H9 (cell line): ENCODE data around the gene WDR20. TPM values are rescaled to one million over a fixed set of nuclear protein-coding genes. Genes with fewer than 3 reads are reported as not detected.
A peak's percentile ranks its signal among the peaks of the same experiment; 100 is the strongest.

Source experiments
- DNase-seq: peaks from one replicate; pipeline ENCODE4 v3.0.0-alpha.2; 2017
- H2AFZ ChIP-seq: one replicate; pipeline ENCODE4 v1.6.1; 2013; ENCODE audit warnings: mild to moderate bottlenecking, low read length, control low read depth, moderate library complexity
- H2AK5ac ChIP-seq: 2 replicates; pipeline ENCODE4 v1.6.1; 2013; ENCODE audit warnings: low read length, control low read depth, mixed read lengths; ENCODE audit not compliant: insufficient read length
- H2BK120ac ChIP-seq: one replicate; pipeline ENCODE4 v1.6.1; 2013; ENCODE audit warnings: low read depth, mild to moderate bottlenecking, low read length, control low read depth, inconsistent platforms; ENCODE audit not compliant: poor library complexity, severe bottlenecking
- H2BK12ac ChIP-seq: 2 replicates; pipeline ENCODE4 v1.6.1; 2013; ENCODE audit warnings: low read length, control low read depth, mixed read lengths, low read depth; ENCODE audit not compliant: insufficient read length
- H2BK15ac ChIP-seq: 2 replicates; pipeline ENCODE4 v1.6.1; 2013; ENCODE audit warnings: low read depth, low read length, control low read depth
- H2BK20ac ChIP-seq: one replicate; pipeline ENCODE4 v1.6.1; 2013; ENCODE audit warnings: low read depth, mild to moderate bottlenecking, low read length, control low read depth, inconsistent platforms; ENCODE audit not compliant: poor library complexity, severe bottlenecking
- H2BK5ac ChIP-seq: 2 replicates; pipeline ENCODE4 v1.6.1; 2013; ENCODE audit warnings: low read length, control low read depth, mixed read lengths; ENCODE audit not compliant: insufficient read length
- H3K14ac ChIP-seq: 2 replicates; pipeline ENCODE4 v1.6.1; 2013; ENCODE audit warnings: low read length, control low read depth; ENCODE audit not compliant: insufficient read depth
- H3K18ac ChIP-seq: 2 replicates; pipeline ENCODE4 v1.6.1; 2013; ENCODE audit warnings: low read depth, mild to moderate bottlenecking, mixed read lengths, low read length, control low read depth; ENCODE audit not compliant: insufficient read length
- H3K23ac ChIP-seq: 2 replicates; pipeline ENCODE4 v1.6.1; 2013; ENCODE audit warnings: low read length, control low read depth, mixed read lengths, low read depth; ENCODE audit not compliant: insufficient read length
- H3K23me2 ChIP-seq: 2 replicates; pipeline ENCODE4 v1.6.1; 2013; ENCODE audit warnings: low read depth, mild to moderate bottlenecking, mixed read lengths, low read length, control low read depth; ENCODE audit not compliant: insufficient read length, poor library complexity, severe bottlenecking
- H3K27ac ChIP-seq: 2 replicates; pipeline ENCODE4 v1.5.1; 2013; ENCODE audit warnings: low read length, control low read depth, mixed read lengths, low read depth; ENCODE audit not compliant: insufficient read length
- H3K27me3 ChIP-seq: 2 replicates; pipeline ENCODE4 v1.6.1; 2013; ENCODE audit warnings: low read length, control low read depth, inconsistent platforms; ENCODE audit not compliant: insufficient read depth
- H3K4ac ChIP-seq: 2 replicates; pipeline ENCODE4 v1.6.1; 2013; ENCODE audit warnings: low read depth, mild to moderate bottlenecking, control low read depth, inconsistent platforms, low read length, moderate library complexity
- H3K4me1 ChIP-seq: 2 replicates; pipeline ENCODE4 v1.6.1; 2013; ENCODE audit warnings: low read length, control low read depth, inconsistent platforms; ENCODE audit not compliant: insufficient read depth
- H3K4me2 ChIP-seq: 2 replicates; pipeline ENCODE4 v1.6.1; 2013; ENCODE audit warnings: low read length, control low read depth, mixed read lengths; ENCODE audit not compliant: insufficient read length, insufficient read depth
- H3K56ac ChIP-seq: 2 replicates; pipeline ENCODE4 v1.6.1; 2013; ENCODE audit warnings: low read depth, mild to moderate bottlenecking, mixed read lengths, low read length, control low read depth; ENCODE audit not compliant: insufficient read length
- H3K79me1 ChIP-seq: 2 replicates; pipeline ENCODE4 v1.6.1; 2013; ENCODE audit warnings: low read depth, mild to moderate bottlenecking, moderate library complexity, low read length, control low read depth, inconsistent platforms; ENCODE audit not compliant: insufficient read depth, poor library complexity, severe bottlenecking
- H3K79me2 ChIP-seq: 2 replicates; pipeline ENCODE4 v1.6.1; 2013; ENCODE audit warnings: low read length, control low read depth, inconsistent platforms; ENCODE audit not compliant: insufficient read depth
- H3K9ac ChIP-seq: 2 replicates; pipeline ENCODE4 v1.6.1; 2013; ENCODE audit warnings: low read length, control low read depth, mixed read lengths; ENCODE audit not compliant: insufficient read length; ENCODE audit errors: extremely low read depth
- H3K9me3 ChIP-seq: one replicate; pipeline ENCODE4 v1.6.1; 2013; ENCODE audit warnings: low read depth, low read length, inconsistent platforms; ENCODE audit not compliant: control insufficient read depth
- H3T11ph ChIP-seq: one replicate; pipeline ENCODE4 v1.6.1; 2013; ENCODE audit warnings: mild to moderate bottlenecking, low read length, control low read depth, inconsistent platforms
- H4K20me1 ChIP-seq: one replicate; pipeline ENCODE4 v1.6.1; 2013; ENCODE audit not compliant: control insufficient read depth, insufficient read length, insufficient read depth
- H4K5ac ChIP-seq: 2 replicates; pipeline ENCODE4 v1.6.1; 2013; ENCODE audit warnings: low read depth, mild to moderate bottlenecking, mixed read lengths, low read length, control low read depth; ENCODE audit not compliant: insufficient read length
- H4K8ac ChIP-seq: replicated peaks from 2 replicates; pipeline ENCODE4 v1.6.1; 2013; ENCODE audit warnings: low read length, control low read depth, mixed read lengths, low read depth; ENCODE audit not compliant: insufficient read length
- H4K91ac ChIP-seq: 2 replicates; pipeline ENCODE4 v1.6.1; 2013; ENCODE audit warnings: low read depth, mild to moderate bottlenecking, moderate library complexity, mixed read lengths, low read length, control low read depth; ENCODE audit not compliant: insufficient read length
- H3K27ac Mint-ChIP-seq, 3 experiments: 2 replicates in 2 of 3; 3 replicates in 1 of 3; pipeline ENCODE4 v1.8.0; 2020 to 2021; ENCODE audit warnings: mixed read lengths in 3 of 3, mild to moderate bottlenecking in 1 of 3, moderate library complexity in 1 of 3
- H3K27me3 Mint-ChIP-seq: 2 replicates; pipeline ENCODE4 v1.8.0; 2021; ENCODE audit warnings: low read depth, mild to moderate bottlenecking, moderate library complexity, mixed read lengths
- H3K36me3 Mint-ChIP-seq, 3 experiments: 2 replicates in 2 of 3; 3 replicates in 1 of 3; pipeline ENCODE4 v1.8.0; 2020 to 2021; ENCODE audit warnings: low read depth in 3 of 3, mixed read lengths in 3 of 3; ENCODE audit not compliant: insufficient read depth in 1 of 3
- H3K4me1 Mint-ChIP-seq, 2 experiments: 2 replicates each; pipeline ENCODE4 v1.8.0; 2020; ENCODE audit warnings: mixed read lengths in 2 of 2
- H3K4me3 Mint-ChIP-seq, 2 experiments: 2 replicates in 1 of 2; 3 replicates in 1 of 2; pipeline ENCODE4 v1.8.0; 2020 to 2021; ENCODE audit warnings: mild to moderate bottlenecking in 2 of 2, mixed read lengths in 2 of 2, moderate library complexity in 1 of 2
- H3K9me3 Mint-ChIP-seq, 2 experiments: 2 replicates in 1 of 2; 3 replicates in 1 of 2; pipeline ENCODE4 v1.8.0; 2020; ENCODE audit warnings: mild to moderate bottlenecking in 2 of 2, mixed read lengths in 2 of 2, moderate library complexity in 1 of 2
- WGBS: extraction: QIAGEN DNeasy Blood & Tissue Kit; methylation state at CpG from one replicate; pipeline ENCODE4 v1.1.7; 2013; ENCODE audit warnings: missing lambda C conversion rate, low lambda C conversion rate, mixed read lengths; ENCODE audit not compliant: insufficient read length; ENCODE audit errors: extremely low coverage; 5-methylcytosine and 5-hydroxymethylcytosine counted together
- total RNA-seq: library from RNA; stranded (reverse); gene quantifications from 2 replicates; pipeline ENCODE4 v1.2.1, GENCODE V29; 2021
- TF ChIP-seq, protein P1 (sequence below): fragments of 200-600 bp; sonication (generic); conservative IDR thresholded peaks from 3 replicates; pipeline ENCODE4 v1.8.0; 2021; ENCODE audit warnings: antibody characterized with exemption, mild to moderate bottlenecking

The WDR20 gene
- total RNA-seq, 1 experiment from 2014 or later, result 31.6 TPM

DNA sequence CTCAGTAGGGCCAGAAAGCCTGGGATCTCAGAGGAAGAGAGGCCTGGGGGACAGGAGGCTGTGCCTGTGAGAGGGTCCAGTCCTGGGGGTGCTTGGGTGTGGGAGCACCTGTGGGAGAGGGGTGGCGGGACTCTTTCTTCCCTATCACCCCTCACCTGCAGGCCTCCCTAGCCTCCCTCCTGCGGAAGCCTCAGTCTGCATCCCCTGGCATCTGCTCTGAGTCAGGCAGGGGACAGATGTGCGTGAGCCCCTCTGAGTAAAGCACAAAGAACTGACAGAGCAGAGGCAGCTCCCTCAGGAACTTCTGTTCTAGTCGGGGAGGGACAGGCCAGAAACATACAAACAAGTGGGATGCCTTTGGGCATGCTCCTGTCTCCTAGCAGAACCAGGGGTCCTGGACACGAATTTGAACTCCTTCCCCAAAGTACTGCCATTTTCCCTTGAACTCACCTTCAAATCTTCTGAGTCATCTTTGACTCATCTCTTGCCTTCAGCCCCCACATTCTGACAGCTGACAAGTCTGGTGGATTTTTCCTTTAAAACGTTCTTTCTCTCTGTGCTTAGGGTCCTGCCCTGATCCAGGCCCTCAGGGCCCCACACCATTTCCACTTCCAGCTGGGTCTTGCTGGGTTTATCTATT is 44.3 kb upstream of the WDR20 start:
- no peaks in the 10 kb centered on the region for H3K23me2 ChIP-seq
- no CpG with 5 or more reads among the region's 6 CpGs for WGBS
- no peak overlapping the region for H2BK20ac ChIP-seq
- H3K9me3 ChIP-seq, result no peaks in the 10 kb centered on the region
- H3K4me1 Mint-ChIP-seq, result peaks cover 18 to 25% of the 10 kb centered on the region in 2 experiments
- no peaks in the 10 kb centered on the region; a peak in 1 of 7 replicates for H3K36me3 Mint-ChIP-seq
- peaks cover 7% of the 10 kb centered on the region for H3K27me3 Mint-ChIP-seq
- no peak overlapping the region for H3K27ac ChIP-seq
- no peak overlapping the region; a peak in 1 of 7 replicates for H3K27ac Mint-ChIP-seq
- H2AK5ac ChIP-seq, result no peak overlapping the region
- no peak for DNase-seq
- H3K4me2 ChIP-seq, result no peak overlapping the region
- H2BK5ac ChIP-seq, result no peak overlapping the region
- no peak overlapping the region for H2BK120ac ChIP-seq
- no peak overlapping the region for H3K56ac ChIP-seq
- no peaks in the 10 kb centered on the region for H3K9me3 Mint-ChIP-seq
- H3K4ac ChIP-seq, result no peak overlapping the region
- H4K5ac ChIP-seq, result no peak overlapping the region
- peak overlapping the region; percentile 40 for H4K8ac ChIP-seq
- H3K27me3 ChIP-seq, result no peaks in the 10 kb centered on the region
- H3K23ac ChIP-seq, result no peak overlapping the region
- no peak overlapping the region for H2BK15ac ChIP-seq
- H4K91ac ChIP-seq, result no peak overlapping the region
- H2BK12ac ChIP-seq, result no peak overlapping the region
- no peak overlapping the region for H3T11ph ChIP-seq
- H3K4me3 Mint-ChIP-seq, result no peak overlapping the region
- TF ChIP-seq, protein P1, sequence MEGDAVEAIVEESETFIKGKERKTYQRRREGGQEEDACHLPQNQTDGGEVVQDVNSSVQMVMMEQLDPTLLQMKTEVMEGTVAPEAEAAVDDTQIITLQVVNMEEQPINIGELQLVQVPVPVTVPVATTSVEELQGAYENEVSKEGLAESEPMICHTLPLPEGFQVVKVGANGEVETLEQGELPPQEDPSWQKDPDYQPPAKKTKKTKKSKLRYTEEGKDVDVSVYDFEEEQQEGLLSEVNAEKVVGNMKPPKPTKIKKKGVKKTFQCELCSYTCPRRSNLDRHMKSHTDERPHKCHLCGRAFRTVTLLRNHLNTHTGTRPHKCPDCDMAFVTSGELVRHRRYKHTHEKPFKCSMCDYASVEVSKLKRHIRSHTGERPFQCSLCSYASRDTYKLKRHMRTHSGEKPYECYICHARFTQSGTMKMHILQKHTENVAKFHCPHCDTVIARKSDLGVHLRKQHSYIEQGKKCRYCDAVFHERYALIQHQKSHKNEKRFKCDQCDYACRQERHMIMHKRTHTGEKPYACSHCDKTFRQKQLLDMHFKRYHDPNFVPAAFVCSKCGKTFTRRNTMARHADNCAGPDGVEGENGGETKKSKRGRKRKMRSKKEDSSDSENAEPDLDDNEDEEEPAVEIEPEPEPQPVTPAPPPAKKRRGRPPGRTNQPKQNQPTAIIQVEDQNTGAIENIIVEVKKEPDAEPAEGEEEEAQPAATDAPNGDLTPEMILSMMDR, result no peak
- no peak overlapping the region for H2AFZ ChIP-seq
- H3K9ac ChIP-seq, result no peak overlapping the region
- H3K18ac ChIP-seq, result no peak overlapping the region
- H3K14ac ChIP-seq, result no peak overlapping the region
- no peaks in the 10 kb centered on the region for H3K79me2 ChIP-seq
- H3K4me1 ChIP-seq, result peaks cover 3% of the 10 kb centered on the region; the same call in 1 of the 2 replicates
- H4K20me1 ChIP-seq, result no peaks in the 10 kb centered on the region
- H3K79me1 ChIP-seq, result no peaks in the 10 kb centered on the region
